ENCODE measurements around the gene CD40. TPM values are rescaled to one million over a fixed set of nuclear protein-coding genes. Genes with fewer than 3 reads are reported as not detected.

CD40 gene
- polyA plus RNA-seq, 1 of the 3 experiments (the other 2 are of a cell fraction), result not detected

DNA sequence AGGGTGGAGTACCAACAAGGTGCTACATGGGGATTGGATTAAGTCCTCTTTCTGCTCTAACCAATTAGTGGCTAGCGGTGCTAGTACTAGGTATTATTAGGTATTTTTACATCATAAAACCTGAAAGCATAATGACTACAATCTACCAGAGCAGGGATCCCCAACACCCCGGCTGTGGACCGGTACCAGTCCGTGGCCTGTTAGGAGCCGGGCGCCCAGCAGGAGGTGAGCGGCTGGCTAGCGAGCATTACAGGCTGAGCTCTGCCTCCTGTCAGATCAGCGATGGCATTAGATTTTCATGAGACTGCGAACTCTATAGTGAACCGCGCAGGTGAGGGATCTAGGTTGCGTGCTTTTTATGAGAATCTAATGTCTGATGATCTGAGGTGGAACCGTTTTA is 9.1 kb upstream of the CD40 start:
- Histone ChIP-seq H2AFZ (ENCODE audit: low read depth) (no peak overlapping the region), H3K36me3 (replicated peaks in 1 of 2; ENCODE audit: control insufficient read depth in 1 of 2, insufficient read depth in 2 of 2, low read length in 1 of 2) (no peaks in the 10 kb centered on the region), H3K9me2 (no peaks in the 10 kb centered on the region), H4K20me1 (ENCODE audit: insufficient read depth) (no peaks in the 10 kb centered on the region), H3K4me1 (ENCODE audit: control insufficient read depth in 1 of 2, insufficient read depth in 2 of 2, low read depth in 1 of 2, low read length in 1 of 2) (peaks cover 0 to 6% of the 10 kb centered on the region in 2 experiments; a peak in 1 of 4 replicates), H3K27me3 (ENCODE audit: insufficient read depth) (peaks cover 11% of the 10 kb centered on the region), H3K9ac (no peak overlapping the region), H3K27ac (ENCODE audit: low read depth in 2 of 2, low read length in 1 of 2) (no peak overlapping the region), H3F3A (replicated peaks; ENCODE audit: insufficient read depth) (no peaks in the 10 kb centered on the region), H3K4me3 (ENCODE audit: low read depth in 2 of 2, low read length in 1 of 2) (no peak overlapping the region), H3K79me2 (ENCODE audit: insufficient read depth) (no peaks in the 10 kb centered on the region), H3K9me3 (no peaks in the 10 kb centered on the region), H3K4me2 (no peak overlapping the region)
- TF ChIP-seq USF2 (IDR thresholded peaks at IDR 0.05; ENCODE audit: borderline replicate concordance, low read depth, low read length), result no peak
- TF ChIP-seq, protein P1, sequence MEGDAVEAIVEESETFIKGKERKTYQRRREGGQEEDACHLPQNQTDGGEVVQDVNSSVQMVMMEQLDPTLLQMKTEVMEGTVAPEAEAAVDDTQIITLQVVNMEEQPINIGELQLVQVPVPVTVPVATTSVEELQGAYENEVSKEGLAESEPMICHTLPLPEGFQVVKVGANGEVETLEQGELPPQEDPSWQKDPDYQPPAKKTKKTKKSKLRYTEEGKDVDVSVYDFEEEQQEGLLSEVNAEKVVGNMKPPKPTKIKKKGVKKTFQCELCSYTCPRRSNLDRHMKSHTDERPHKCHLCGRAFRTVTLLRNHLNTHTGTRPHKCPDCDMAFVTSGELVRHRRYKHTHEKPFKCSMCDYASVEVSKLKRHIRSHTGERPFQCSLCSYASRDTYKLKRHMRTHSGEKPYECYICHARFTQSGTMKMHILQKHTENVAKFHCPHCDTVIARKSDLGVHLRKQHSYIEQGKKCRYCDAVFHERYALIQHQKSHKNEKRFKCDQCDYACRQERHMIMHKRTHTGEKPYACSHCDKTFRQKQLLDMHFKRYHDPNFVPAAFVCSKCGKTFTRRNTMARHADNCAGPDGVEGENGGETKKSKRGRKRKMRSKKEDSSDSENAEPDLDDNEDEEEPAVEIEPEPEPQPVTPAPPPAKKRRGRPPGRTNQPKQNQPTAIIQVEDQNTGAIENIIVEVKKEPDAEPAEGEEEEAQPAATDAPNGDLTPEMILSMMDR (IDR thresholded peaks at IDR 0.05), result no peak
- no peak for TF ChIP-seq YY1 (IDR thresholded peaks at IDR 0.05; ENCODE audit: low read depth)
- 72% methylated on average over 6 of the region's 14 CpGs for WGBS (ENCODE audit: low lambda C conversion rate)
- no peak for DNase-seq
- CTCF ChIA-PET, result interaction anchor here (1.7 kb wide), 1 partner anchor 23 kb away, joined by 6 read pairs; no protein-coding TSS in a partner anchor
- POLR2A ChIA-PET, result no interaction called here

- ChIA-PET CTCF (interaction anchor here (0.9 to 1.1 kb wide), 2 partner anchors 17 to 124 kb away, joined by 3 to 4 read pairs; no protein-coding TSS in a partner anchor), POLR2A (no interaction called here)
- no peak overlapping the region for H3K4me2 ChIP-seq
- no peaks in the 10 kb centered on the region for H3K79me2 ChIP-seq (ENCODE audit: insufficient read depth)
- H2AFZ ChIP-seq (ENCODE audit: low read depth), result no peak overlapping the region
- no peaks in the 10 kb centered on the region for H3K36me3 ChIP-seq (replicated peaks in 1 of 2; ENCODE audit: control insufficient read depth in 1 of 2, insufficient read depth in 2 of 2, low read length in 1 of 2)
- H3K4me3 ChIP-seq (ENCODE audit: low read depth in 2 of 2, low read length in 1 of 2), result no peak overlapping the region
- no peaks in the 10 kb centered on the region for H3K9me3 ChIP-seq
- 25% methylated on average over 5 of the region's 5 CpGs for WGBS (ENCODE audit: low lambda C conversion rate)
- no peaks in the 10 kb centered on the region for H4K20me1 ChIP-seq (ENCODE audit: insufficient read depth)
- peaks cover 0 to 6% of the 10 kb centered on the region in 2 experiments; a peak in 1 of 4 replicates for H3K4me1 ChIP-seq (ENCODE audit: control insufficient read depth in 1 of 2, insufficient read depth in 2 of 2, low read depth in 1 of 2, low read length in 1 of 2)
- H3K9ac ChIP-seq, result no peak overlapping the region
- H3K27me3 ChIP-seq (ENCODE audit: insufficient read depth), result peaks cover 15% of the 10 kb centered on the region
- no peak for DNase-seq
- H3K27ac ChIP-seq (ENCODE audit: low read depth in 2 of 2, low read length in 1 of 2), result no peak overlapping the region
- H3F3A ChIP-seq (replicated peaks; ENCODE audit: insufficient read depth), result no peaks in the 10 kb centered on the region
- no peaks in the 10 kb centered on the region for H3K9me2 ChIP-seq
- TF ChIP-seq FOXJ3 (CRISPR knock-in tag; IDR thresholded peaks at IDR 0.05) (no peak), JUND (IDR thresholded peaks at IDR 0.05) (no peak), NRF1 (IDR thresholded peaks at IDR 0.05; ENCODE audit: low read depth, low read length) (no peak), PBX3 (IDR thresholded peaks at IDR 0.05) (no peak), RFX5 (IDR thresholded peaks at IDR 0.05; ENCODE audit: low read length) (no peak), RXRA (IDR thresholded peaks at IDR 0.05; ENCODE audit: borderline replicate concordance, low read depth) (no peak), SIN3A (IDR thresholded peaks at IDR 0.05; ENCODE audit: borderline replicate concordance, low read depth, low read length) (no peak), TEAD4 (IDR thresholded peaks at IDR 0.05; ENCODE audit: borderline replicate concordance, insufficient read depth) (no peak), FOSL2 (IDR thresholded peaks at IDR 0.05; ENCODE audit: borderline replicate concordance, low read depth) (no peak), MAX (IDR thresholded peaks at IDR 0.05; ENCODE audit: low read depth) (no peak), EP300 (IDR thresholded peaks at IDR 0.05; ENCODE audit: borderline replicate concordance in 1 of 2, low read depth in 1 of 2, low read length in 1 of 2) (no peak), EZH2phosphoT487 (IDR thresholded peaks at IDR 0.05; ENCODE audit: borderline replicate concordance, low read depth) (no peak), ZBTB33 (IDR thresholded peaks at IDR 0.05; ENCODE audit: borderline replicate concordance, low read depth) (no peak)
- TF ChIP-seq, protein P1 (IDR thresholded peaks at IDR 0.05), result no peak
These were observed 6.9 kb upstream of the CD40 start for GRCh38 chr20:46111028-46111835.
